Measurements from ENCODE around the gene TNS2. TPM values are rescaled to one million over a fixed set of nuclear protein-coding genes. Genes with fewer than 3 reads are reported as not detected.

Gene TNS2
- total RNA-seq, 1 experiment from 2014 or later, result 13.1 TPM

DNA sequence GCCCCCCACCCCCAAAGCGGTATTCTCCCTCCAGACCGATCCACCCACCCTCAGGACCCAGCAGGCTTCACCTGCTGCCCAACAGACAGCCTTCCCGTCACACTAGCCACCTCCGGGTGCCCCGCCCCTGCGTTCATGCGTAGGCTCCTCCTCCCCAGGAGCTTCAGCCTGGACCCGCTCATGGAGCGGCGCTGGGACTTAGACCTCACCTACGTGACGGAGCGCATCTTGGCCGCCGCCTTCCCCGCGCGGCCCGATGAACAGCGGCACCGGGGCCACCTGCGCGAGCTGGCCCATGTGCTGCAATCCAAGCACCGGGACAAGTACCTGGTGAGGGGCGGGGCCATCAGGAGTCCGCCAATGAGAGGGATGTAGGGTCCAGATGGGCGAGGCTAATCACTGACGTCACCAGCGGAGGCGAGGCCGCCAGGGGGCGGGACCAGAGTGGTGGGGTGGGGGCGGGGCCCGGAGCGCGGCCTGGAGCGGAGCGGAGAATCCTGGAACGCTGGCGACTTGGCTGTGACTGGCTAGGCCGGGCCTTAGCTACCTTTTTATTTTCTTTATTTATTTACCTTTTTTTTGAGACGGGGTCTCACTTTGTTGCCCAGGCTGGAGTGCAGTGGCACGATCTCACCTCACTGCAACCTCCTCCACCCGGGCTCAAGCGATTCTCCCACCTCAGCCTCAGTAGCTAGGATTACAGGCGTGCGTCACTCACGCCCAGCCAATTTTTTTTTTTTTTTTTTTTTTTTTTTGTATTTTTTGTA, 4.4 kb downstream of the TNS2 start:
- Histone ChIP-seq H3K27me3 (ENCODE audit: low read length) (no peaks in the 10 kb centered on the region), H3K9me3 (ENCODE audit: low read length) (no peaks in the 10 kb centered on the region), H3K27ac (ENCODE audit: low read length) (peak overlapping the region; percentile 87), H4K20me1 (ENCODE audit: low read length) (no peaks in the 10 kb centered on the region), H3K4me3 (ENCODE audit: low read length) (peak overlapping the region; percentile 81), H3K4me1 (ENCODE audit: insufficient read depth, low read length) (peaks cover 45% of the 10 kb centered on the region), H3K9me2 (replicated peaks; ENCODE audit: low read length) (no peaks in the 10 kb centered on the region), H3F3A (ENCODE audit: low read length, unreplicated experiment) (no peaks in the 10 kb centered on the region), H3K79me2 (ENCODE audit: low read length) (peaks cover 34% of the 10 kb centered on the region), H3K4me2 (ENCODE audit: low read length) (peak overlapping the region; percentile 85), H3K36me3 (ENCODE audit: low read depth, low read length) (no peaks in the 10 kb centered on the region), H3K9ac (ENCODE audit: low read length) (peak overlapping the region; percentile 72), H2AFZ (ENCODE audit: low read length) (peak overlapping the region; percentile 83)
- no TSS peak for BruUV-seq (replicated peaks)
- intact Hi-C loops (cut with micrococcal nuclease), result no loop called here
- CTCF ChIA-PET, result interaction anchor here (1.1 kb wide), 1 partner anchor 12 kb away, joined by 5 read pairs; no protein-coding TSS in a partner anchor
- TF ChIP-seq, protein P1, sequence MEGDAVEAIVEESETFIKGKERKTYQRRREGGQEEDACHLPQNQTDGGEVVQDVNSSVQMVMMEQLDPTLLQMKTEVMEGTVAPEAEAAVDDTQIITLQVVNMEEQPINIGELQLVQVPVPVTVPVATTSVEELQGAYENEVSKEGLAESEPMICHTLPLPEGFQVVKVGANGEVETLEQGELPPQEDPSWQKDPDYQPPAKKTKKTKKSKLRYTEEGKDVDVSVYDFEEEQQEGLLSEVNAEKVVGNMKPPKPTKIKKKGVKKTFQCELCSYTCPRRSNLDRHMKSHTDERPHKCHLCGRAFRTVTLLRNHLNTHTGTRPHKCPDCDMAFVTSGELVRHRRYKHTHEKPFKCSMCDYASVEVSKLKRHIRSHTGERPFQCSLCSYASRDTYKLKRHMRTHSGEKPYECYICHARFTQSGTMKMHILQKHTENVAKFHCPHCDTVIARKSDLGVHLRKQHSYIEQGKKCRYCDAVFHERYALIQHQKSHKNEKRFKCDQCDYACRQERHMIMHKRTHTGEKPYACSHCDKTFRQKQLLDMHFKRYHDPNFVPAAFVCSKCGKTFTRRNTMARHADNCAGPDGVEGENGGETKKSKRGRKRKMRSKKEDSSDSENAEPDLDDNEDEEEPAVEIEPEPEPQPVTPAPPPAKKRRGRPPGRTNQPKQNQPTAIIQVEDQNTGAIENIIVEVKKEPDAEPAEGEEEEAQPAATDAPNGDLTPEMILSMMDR (conservative IDR thresholded peaks at IDR 0.05; ENCODE audit: low read depth, low read length), result no peak
- no peak for TF ChIP-seq EZH2 (IDR thresholded peaks at IDR 0.05; ENCODE audit: low read length, unreplicated experiment)
- no peak for TF ChIP-seq EZH2phosphoT487 (IDR thresholded peaks at IDR 0.05; ENCODE audit: borderline replicate concordance, low read length)
- POLR2A ChIA-PET (ENCODE audit: unreplicated experiment), result interaction anchor here (0.7 kb wide), 1 partner anchor 16 kb away, joined by 6 read pairs; no protein-coding TSS in a partner anchor
- ATAC-seq (peak; percentile 59), DNase-seq (peak; percentile 93)

DNA sequence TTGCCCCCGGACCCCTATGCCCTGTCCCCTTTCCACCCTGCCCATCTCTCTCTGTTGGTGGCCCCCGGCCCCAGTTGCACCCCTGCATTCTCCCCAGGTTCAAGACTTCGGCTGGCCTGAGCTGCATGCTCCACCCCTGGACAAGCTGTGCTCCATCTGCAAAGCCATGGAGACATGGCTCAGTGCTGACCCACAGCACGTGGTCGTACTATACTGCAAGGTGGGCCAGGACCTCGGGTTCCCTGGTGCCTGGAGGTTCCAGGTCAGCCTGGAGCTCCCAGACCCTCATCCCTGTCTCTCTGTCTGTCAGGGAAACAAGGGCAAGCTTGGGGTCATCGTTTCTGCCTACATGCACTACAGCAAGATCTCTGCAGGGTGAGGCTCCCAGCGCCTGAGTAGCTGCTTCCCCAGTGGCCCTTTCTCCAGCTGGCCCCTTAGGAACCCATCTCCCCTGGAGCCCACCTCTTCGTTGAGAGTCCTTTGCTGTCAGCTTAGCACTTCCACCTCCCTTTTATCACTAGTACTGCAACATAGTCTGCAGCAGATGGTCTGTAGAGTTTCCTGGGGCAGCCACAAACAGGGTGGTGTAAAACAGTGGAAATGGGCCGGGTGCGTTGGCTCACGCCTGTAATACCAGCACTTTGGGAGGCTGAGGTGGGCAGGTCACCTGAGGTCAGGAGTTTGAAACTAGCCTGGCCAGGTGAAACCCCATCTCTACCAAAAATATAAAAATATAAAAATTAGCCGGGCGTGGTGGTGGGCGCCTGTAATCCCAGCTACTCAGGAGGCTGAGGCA, 5.8 kb downstream of the TNS2 start:
- no peak for TF ChIP-seq EZH2phosphoT487 (IDR thresholded peaks at IDR 0.05; ENCODE audit: borderline replicate concordance, low read length)
- TF ChIP-seq, protein P1 (conservative IDR thresholded peaks at IDR 0.05; ENCODE audit: low read depth, low read length), result no peak
- no peak overlapping the region for H3K9ac ChIP-seq (ENCODE audit: low read length)
- no peak overlapping the region for H2AFZ ChIP-seq (ENCODE audit: low read length)
- no peak overlapping the region for H3K4me2 ChIP-seq (ENCODE audit: low read length)
- H4K20me1 ChIP-seq (ENCODE audit: low read length), result no peaks in the 10 kb centered on the region
- H3F3A ChIP-seq (ENCODE audit: low read length, unreplicated experiment), result no peaks in the 10 kb centered on the region
- ChIA-PET CTCF (no interaction called here), POLR2A (ENCODE audit: unreplicated experiment) (no interaction called here)
- no peaks in the 10 kb centered on the region for H3K9me3 ChIP-seq (ENCODE audit: low read length)
- H3K9me2 ChIP-seq (replicated peaks; ENCODE audit: low read length), result no peaks in the 10 kb centered on the region
- ATAC-seq (no peak), DNase-seq (no peak)
- H3K27ac ChIP-seq (ENCODE audit: low read length), result no peak overlapping the region
- H3K27me3 ChIP-seq (ENCODE audit: low read length), result no peaks in the 10 kb centered on the region
- H3K4me3 ChIP-seq (ENCODE audit: low read length), result no peak overlapping the region
- intact Hi-C loops (cut with micrococcal nuclease), result no loop called here
- peaks cover 31% of the 10 kb centered on the region for H3K4me1 ChIP-seq (ENCODE audit: insufficient read depth, low read length)
- no peaks in the 10 kb centered on the region for H3K36me3 ChIP-seq (ENCODE audit: low read depth, low read length)
- no TSS peak for BruUV-seq (replicated peaks)
- peaks cover 26% of the 10 kb centered on the region for H3K79me2 ChIP-seq (ENCODE audit: low read length)

Measured in PC-3 (cell line).